ENCODE measurements around the gene CLEC16A. TPM values are rescaled to one million over a fixed set of nuclear protein-coding genes. Genes with fewer than 3 reads are reported as not detected.

CLEC16A gene
- total RNA-seq, 4 donors from 2014 or later: 7.6 to 65.6 (median 28.0) TPM

- TF ChIP-seq CTCF (IDR thresholded peaks at IDR 0.05) (no peak), POLR2A (IDR thresholded peaks at IDR 0.05) (no peak)
- H3K9me3 ChIP-seq: no peaks in the 10 kb centered on the region
- H3K27me3 ChIP-seq: no peaks in the 10 kb centered on the region
- H3K27ac ChIP-seq: no peak overlapping the region
- intact Hi-C loops (cut with DNase I; ENCODE audit: low total_unique reads): no loop called here
- H3K4me3 ChIP-seq: no peak overlapping the region
- no peak for DNase-seq
- H3K4me1 ChIP-seq: no peaks in the 10 kb centered on the region
- no peaks in the 10 kb centered on the region for H3K36me3 ChIP-seq
Measured at GRCh38 chr16:11114366-11115164, 170.2 kb downstream of the CLEC16A start.

- no peak for DNase-seq
- H3K36me3 ChIP-seq: no peaks in the 10 kb centered on the region
- H3K4me1 ChIP-seq: no peaks in the 10 kb centered on the region
- no peaks in the 10 kb centered on the region for H3K27me3 ChIP-seq
- TF ChIP-seq POLR2A (IDR thresholded peaks at IDR 0.05) (no peak), CTCF (IDR thresholded peaks at IDR 0.05) (no peak)
- H3K9me3 ChIP-seq: no peaks in the 10 kb centered on the region
- H3K27ac ChIP-seq: no peak overlapping the region
- H3K4me3 ChIP-seq: no peak overlapping the region
- intact Hi-C loops (cut with DNase I; ENCODE audit: low total_unique reads): no loop called here
Measured at GRCh38 chr16:11117576-11118211, 173.3 kb downstream of the CLEC16A start.

DNA sequence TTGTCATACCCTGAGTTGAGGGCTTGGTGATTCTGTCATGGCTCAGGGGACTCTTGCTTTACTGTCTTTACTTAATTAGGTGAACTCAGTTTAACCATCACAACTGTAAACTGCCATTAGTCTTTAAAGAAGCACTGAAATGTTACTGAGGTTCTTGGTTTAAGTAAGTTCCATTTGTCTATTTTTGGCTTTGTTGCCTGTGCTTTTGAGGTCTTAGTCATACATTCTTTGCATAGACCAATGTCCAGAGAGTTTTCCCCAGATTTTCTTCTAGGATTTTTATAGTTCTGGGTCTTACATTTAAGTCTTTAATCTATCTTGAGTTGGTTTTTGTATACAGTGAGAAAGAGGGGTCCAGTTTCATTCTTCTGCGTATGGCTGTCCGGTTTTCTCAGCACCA, 174.1 kb downstream of the CLEC16A start:
- no peaks in the 10 kb centered on the region for H3K36me3 ChIP-seq
- H3K27me3 ChIP-seq: no peaks in the 10 kb centered on the region
- intact Hi-C loops (cut with DNase I; ENCODE audit: low total_unique reads): no loop called here
- H3K27ac ChIP-seq: no peak overlapping the region
- no peak for TF ChIP-seq CTCF (IDR thresholded peaks at IDR 0.05)
- no peak for TF ChIP-seq POLR2A (IDR thresholded peaks at IDR 0.05)
- H3K9me3 ChIP-seq: no peaks in the 10 kb centered on the region
- H3K4me1 ChIP-seq: no peaks in the 10 kb centered on the region
- H3K4me3 ChIP-seq: no peak overlapping the region
- no peak for DNase-seq

DNA sequence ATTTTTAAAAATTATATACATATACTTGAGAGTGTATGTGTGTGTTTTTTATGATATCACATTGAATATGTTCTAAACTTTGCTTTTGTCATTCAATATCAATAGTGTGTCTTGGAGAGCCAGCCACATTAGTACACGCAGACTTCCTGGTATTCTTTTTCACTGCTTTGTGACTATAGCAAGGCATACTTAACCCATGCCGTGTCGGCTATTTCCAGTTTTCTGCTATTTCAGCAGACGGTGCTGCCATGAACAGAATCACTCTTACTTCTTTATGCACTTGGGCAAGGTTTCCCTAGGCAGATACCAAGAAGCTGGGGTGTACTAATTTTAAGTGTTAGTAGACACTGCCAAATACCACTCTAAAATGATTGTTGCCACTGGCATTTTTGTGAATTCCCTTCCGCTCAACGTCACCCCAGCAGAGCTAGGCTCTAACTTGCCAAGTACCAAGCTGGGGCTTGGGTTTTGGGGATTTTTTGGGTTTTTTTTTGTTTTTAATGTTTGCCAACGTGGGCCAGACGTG, 176.8 kb downstream of the CLEC16A start:
- intact Hi-C loops (cut with DNase I; ENCODE audit: low total_unique reads): no loop called here
- no peaks in the 10 kb centered on the region for H3K9me3 ChIP-seq
- no peak overlapping the region for H3K4me3 ChIP-seq
- TF ChIP-seq POLR2A (IDR thresholded peaks at IDR 0.05) (no peak), CTCF (IDR thresholded peaks at IDR 0.05) (no peak)
- no peak overlapping the region for H3K27ac ChIP-seq
- no peaks in the 10 kb centered on the region for H3K36me3 ChIP-seq
- DNase-seq: no peak
- no peaks in the 10 kb centered on the region for H3K27me3 ChIP-seq
- H3K4me1 ChIP-seq: no peaks in the 10 kb centered on the region
